GM21717 (cell line): ENCODE results near the gene NBEAL1.
"Not testable (repeated sequence)": the region's sequence is repeated elsewhere in the genome, so short reads cannot be mapped to it uniquely, and the experiment has no call there.

Experiments
- ATAC-seq: cut with Tn5 transposase; IDR thresholded peaks from one replicate; pipeline ENCODE4 v1.9.1; 2021; ENCODE audit warnings: mild to moderate bottlenecking, moderate library complexity; ENCODE audit not compliant: unreplicated experiment

NBEAL1 gene

DNA sequence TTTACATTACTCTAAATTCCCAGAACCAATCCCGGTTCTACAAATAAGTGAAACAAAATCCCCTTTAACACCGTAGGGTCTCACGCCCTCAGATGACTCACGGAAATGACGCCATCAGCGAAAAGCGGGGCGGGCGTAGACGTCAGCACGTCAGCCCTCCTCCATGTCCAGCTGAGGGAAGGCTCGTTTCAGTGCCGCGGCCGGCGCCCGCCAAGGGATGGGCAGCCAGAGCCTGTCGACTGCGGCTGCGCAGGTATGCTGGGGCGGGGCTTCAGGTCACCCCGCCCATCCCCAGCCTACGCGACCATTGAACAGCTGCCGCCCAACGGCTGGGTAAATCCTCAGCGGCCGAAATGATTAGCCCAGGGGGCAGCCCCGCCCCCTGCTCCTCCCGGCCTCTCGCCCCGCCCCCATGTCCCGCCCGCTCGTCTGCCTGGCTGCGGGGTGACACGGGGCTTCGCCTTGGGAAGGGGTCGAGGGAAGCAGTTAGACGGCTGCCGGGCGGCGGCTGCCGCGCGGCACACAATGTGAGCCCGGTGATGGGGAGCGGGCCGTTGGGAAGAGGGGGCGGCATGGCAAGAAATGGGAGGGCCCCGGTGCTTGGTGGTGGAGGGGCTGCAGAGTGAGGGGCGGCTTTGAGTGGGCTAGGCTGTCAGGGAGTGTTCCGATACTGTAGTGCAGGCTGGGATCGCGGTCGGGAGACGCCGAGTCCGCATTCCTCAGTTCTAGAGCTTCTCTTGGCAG, at the start of gene NBEAL1:
Gene NBEAL1 (plus strand): TSS at position 420 of the 744 bp plus-strand sequence. CDS start 1,510 bp downstream, outside the sequence.
- ATAC-seq, result peak; percentile 97

DNA sequence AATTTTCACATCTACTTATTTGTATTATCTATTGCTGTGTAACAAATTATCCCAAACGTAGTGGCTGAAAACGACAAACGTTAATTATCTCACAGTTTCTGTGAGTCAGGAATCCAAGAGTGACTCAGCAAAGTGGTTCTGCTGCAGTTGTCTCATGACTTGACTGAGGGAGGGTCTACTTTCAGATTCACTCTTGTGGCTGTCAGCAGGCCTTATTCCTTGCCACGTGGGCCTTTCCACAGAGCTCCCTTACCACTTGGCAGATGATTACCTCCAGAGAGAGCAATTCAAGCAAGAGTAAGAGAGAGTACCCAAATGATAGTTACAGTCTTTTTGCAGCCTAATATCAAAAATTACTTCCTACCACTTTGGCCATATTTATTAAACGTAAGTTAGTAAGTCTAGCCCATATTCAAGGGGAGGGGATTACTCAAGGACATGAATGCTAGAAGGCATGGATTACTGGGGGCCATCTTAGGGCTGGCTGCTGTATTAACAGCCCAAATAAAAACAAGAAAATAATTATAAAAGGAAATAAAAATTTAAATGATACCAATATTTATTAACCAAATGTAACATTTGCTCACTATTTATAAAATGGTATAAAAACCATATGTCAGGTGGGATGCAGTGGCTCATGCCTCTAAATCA, 48.7 kb upstream of the NBEAL1 start:
- ATAC-seq, result peak; percentile 62

DNA sequence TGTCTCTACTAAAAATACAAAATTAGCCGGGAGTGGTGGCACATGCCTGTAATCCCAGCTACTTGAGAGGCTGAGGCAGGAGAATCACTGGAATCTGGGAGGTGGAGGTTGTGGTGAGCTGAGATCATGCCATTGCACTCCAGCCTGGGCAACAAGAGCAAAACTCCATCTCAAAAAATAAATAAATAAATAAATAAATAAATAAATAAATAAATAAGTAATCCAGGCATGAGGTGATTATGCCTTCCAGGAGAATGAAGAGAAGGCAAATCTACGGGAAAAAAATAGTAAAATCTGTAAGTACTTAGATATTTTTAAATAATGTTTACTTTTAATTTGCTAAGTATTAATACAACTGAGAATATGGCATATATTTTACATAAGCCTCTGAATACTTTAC, 45.3 kb upstream of the NBEAL1 start:
- ATAC-seq, result not testable (repeated sequence)

DNA sequence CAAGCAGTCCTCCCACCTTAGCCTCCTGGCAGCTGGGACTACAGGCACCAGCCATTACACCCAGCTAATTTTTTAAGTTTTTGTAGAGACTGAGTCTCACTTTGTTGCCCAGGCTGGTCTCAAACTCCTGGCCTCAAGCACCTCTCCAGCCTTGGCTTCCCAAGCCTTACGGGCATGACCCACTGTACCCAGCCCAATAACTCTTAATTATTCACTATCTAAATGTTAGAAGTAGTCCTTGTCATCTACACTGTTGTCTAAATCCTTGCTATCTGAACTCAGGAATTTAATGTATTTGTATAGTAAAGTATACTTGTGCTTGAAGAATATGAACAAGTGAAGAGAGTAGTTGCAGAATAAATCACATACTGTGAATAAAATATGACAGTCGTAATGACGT, 37.9 kb upstream of the NBEAL1 start:
- no peak for ATAC-seq

DNA sequence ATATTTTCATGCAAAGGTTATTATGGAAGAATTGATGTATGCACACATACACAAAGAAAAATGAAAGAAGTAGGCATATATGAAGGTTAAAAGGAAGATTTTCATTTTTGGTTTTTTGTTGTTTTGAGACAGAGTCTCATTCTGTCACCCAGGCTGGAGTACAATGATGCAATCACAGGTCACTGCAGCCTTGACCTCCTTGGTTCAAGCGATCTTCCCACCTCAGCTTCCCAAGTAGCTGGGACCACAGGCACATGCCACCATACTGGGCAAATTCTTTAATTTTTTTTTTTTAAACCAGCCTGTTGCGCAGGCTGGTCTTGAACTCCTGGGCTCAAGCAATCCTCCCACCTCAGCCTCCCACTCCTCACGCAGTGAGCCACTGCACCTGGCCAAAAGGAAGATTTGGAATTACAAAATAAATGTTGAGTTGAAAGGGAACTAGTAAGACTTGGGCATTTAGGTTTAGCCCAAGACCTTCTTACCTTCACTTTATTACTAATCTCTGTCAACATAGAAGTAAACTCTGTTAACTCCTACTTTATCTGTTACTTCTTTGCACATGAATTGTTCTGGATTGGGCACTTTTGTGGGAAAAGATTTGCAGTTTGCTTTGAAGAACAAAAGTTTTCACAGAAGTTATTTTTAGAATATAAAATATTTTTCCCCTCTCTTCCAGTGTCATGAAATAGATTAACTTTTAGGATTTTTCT, 31.7 kb upstream of the NBEAL1 start:
- no peak for ATAC-seq

DNA sequence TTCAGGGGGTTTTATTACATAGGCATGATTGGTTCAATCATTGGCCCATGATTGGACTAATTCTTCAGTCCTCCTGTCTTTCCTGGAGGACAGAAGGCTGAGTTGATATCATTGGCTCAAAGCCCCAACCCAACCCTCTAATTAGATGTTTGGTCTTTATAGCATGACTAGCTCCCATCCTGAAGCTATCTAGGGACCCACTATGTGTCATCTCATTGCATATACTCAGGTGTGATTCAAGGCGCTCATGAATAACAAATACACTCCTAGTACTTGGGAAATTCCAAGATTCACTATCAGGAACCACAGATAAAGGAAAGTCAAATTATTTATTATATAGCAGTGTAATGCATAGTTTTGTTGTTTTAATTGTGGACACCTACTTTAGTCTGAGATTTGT, 24.9 kb upstream of the NBEAL1 start:
- no peak for ATAC-seq

DNA sequence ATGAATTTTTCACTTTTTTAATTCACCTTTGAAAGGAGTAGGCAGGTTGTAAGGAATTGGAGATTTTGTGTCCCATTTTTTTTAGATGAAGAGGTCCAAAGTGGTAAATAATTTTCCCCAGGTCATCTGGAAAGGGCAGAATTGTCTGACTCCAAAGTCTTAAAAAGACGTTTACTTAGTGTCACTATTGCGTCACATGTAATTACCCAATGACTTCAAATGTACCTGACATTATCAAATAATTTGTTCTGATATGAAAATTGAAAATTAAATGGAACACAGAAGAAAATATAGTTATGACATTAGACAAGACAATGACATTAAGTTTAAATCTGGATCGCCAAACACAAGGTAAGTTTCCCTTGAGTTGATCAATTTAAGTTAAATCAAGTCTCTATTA, 24.2 kb upstream of the NBEAL1 start:
- no peak for ATAC-seq

DNA sequence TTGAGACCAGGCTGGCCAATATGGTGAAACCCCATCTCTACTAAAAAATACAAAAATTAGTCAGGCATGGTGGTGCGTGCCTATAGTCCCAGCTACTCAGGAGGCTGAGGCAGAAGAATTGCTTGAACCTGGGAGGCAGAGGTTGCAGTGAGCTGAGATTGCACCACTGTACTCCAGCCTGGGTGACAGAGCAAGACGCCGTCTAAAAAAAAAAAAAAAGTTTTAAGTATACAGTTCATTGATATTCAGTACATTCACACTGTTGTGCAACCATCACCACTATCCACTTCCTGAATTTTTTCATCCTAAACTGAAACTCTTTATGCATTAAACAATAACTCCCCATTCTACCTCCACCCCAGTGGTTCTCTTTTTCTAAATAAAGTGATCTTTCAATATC, 17.6 kb upstream of the NBEAL1 start:
- ATAC-seq, result not testable (repeated sequence)

DNA sequence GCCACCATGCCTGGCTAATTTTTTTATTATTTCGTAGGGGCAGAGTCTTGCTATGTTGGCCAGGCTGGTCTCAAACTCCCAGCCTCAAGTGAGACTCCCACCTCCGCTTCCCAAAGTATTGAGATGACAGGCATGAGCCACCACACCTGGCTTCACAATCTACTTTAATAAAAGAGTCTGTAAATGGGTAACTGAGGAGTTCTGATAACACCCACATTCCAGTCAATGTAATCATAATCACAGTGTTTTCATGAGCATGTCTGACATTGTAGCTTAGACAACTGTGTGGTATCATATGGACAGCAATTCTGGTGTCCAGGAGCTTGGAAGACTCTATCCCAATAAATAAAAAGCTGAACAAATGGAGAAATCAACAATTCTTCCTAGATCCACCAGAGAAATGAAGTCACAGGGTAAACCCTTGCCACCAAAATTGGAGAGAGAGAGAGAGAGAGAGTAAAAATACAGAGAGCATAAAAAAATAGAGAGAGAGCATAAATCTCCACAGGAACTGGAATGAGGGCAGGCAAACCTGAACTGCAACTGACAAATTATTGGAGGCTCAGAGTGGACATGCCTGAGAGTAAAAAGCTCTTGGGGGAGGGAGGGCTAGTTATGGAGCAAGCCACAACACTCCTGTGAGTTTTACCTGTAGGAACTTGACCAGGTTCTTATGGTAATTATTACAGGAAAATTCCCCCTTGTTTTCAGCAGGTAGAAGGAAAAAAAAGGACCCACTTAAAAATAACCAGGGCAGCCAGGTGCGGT, 12.4 kb upstream of the NBEAL1 start:
- no peak for ATAC-seq

DNA sequence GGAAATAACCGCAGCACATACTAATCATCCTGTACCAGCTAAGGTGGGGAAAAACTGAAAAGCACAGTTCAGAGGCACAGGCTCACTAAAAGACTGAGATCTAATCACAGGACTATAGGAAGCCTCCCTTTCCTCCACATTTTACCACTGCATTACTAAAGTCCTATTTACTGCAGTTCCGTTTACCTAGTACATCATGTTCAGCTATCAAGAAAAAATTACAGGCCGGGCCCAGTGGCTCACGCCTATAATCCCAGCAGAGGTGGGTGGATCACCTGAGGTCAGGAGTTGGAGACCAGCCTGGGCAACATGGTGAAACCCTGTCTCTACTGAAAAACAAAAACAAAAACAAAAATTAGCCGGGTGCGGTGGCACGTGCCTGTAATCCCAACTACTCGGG, 11.0 kb upstream of the NBEAL1 start:
- ATAC-seq, result no peak

DNA sequence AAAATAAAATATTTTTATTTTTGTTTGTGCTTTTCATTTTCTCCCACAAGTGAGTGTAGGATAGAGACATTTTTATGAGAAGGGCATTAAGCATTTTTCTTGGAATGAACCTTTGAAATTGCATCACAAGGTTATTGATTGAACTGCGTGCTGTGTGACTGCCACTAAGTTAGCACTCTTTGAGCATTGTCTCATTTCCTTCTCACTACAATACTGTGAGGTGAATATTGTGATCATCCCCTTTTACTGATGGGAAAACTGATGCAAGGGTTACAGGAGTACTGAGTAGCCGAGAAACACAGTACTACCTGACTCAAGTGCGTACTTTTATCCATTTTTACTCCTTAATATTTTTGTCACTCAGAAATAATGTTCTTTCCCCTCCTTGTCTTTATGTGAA, 2.0 kb downstream of the NBEAL1 start:
- ATAC-seq, result no peak

DNA sequence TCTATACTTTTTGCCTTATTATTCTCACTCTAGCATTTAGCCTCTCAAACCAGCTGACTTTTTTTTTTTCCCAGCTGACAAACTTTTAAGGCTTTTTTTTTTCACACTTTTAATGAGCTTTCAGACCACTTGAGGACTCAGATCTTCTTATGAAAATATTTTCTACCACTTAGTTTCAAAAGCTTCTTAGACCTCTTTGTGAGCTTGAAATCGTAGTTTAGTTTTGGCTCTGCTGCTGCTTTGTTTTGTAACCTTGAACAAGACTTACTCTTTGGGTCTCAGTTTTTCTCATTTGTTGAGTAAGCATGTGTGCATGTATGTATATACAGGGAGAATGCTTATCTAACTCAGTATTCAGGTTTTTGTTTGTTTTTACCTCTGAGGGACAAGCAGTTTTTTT, 3.5 kb downstream of the NBEAL1 start:
- no peak for ATAC-seq

DNA sequence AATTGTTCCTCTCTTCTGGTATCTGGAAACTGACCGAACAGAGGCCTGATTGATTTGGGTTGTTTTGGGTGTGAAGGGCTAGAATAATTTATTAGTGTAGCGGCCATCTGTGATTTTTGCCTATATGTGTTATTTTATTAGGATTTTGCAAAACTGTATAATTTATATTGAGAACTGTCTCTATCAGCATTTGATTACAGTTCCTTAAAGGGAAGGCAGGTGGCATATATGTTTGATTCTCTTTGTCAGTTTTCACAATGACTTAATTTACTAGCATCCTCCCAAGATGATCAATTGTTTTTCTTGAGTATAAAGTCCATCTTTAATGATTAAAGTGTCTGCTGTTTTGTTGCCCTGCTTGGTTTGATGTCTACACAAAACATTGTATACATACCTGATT, 4.5 kb downstream of the NBEAL1 start:
- no peak for ATAC-seq

DNA sequence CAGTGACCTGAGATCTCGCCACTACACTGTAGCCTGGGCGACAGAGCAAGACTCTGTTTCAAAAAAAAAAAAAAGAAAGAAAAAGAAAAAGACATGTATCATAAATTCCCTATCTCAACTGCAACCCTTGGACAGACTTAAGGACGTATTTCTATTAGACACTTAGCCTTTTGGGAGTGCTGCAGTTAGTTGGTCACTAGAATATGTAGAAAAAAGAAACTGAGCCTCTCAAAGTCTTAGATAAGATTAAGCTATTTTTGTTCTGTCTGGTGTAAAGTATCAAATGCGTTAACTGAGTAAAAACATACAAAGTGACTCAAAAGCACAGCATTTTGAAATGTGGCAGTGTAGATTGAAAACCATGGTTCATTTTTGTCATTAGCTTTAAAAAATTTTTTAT, 7.3 kb downstream of the NBEAL1 start:
- no peak for ATAC-seq

DNA sequence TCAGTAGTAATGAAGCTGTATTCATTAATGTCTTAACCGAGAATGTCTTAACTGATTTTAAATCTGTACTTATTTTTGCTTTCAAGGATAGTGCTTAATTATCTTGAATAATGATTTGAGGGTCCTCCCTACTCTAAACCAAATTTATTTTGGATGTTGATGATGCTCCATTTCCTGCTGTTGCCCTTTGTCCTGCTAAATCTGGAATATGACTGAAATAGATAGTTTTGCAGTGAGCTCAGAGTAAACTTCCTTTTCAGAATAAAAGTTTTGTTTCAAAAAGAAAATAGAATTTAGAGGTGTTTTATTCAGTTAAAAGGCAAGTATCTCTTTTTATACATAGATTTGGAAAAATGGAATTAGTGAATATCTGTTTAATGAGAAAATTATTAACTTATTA, 8.1 kb downstream of the NBEAL1 start:
- no peak for ATAC-seq

DNA sequence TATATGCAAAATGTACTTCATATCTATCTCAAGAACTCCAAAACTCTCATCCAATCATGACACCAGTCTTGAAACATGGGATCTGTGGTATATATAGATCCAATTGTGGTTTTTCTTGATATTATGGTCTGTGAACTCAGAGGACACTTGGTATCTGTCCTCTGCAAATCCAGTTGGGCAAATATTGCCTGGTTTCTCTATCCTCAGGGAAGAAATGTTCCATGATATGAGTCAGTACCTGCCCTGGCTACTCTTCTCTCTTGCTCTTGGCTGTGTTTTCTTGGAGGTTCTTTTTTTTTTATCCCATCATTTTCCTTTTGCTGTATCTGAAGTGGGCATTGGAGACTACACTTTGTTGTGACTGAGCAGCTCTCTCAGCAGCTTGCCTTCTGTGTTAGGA, 10.9 kb downstream of the NBEAL1 start:
- no peak for ATAC-seq

DNA sequence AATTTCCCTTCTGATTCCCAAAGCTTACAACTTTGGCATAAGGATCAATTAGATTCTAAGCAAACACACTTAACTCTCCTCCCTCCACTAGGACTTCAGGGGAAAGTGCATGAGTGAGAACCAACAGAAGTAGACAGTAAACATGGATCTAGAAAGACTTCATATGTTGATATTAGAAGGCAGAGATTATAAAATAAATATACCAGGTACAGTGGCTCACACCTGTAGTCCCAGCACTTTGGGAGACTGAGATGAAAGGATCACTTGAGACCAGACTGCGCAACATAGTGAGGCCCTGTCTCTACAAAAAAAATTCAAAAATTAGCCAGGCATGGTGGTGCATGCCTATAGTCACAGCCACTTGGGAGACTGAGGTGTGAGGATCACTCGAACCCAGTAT, 15.9 kb downstream of the NBEAL1 start:
- no peak for ATAC-seq

DNA sequence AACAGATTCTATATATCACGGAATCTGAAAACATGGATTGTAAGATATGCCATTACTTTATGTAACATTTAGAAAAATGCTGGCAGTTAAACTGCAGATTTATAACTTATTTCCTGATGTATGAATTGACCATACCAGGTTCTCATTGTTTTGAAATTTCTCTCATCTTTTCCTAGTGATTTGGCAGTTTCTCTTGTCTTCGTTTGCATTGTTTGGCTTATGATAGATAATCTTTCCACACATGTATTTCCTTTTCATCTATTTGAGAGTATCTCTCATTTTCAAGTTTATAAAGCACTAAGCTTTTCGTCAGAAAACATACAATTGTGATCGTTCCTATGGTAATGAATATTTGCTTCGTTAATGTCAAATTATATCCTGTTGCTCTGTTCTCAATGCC, 16.3 kb downstream of the NBEAL1 start:
- no peak for ATAC-seq

DNA sequence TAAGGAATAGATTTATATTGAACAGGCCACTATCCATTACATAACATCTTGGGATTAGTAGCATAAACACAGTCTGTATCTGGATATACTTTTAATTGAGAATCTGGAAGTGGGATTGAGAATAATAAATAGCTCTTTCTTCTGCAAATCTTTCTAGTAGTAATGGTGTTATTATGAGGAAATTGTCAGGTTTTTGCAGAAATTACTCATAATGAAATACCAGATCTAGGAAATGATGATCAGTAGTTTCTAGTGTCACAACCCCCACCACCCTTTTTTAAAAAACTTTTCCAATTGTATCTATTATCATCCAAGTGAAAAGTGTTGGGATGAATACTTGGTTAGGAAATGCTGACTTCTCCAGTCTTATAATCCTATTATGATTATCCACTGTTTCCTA, 18.7 kb downstream of the NBEAL1 start:
- ATAC-seq, result no peak

DNA sequence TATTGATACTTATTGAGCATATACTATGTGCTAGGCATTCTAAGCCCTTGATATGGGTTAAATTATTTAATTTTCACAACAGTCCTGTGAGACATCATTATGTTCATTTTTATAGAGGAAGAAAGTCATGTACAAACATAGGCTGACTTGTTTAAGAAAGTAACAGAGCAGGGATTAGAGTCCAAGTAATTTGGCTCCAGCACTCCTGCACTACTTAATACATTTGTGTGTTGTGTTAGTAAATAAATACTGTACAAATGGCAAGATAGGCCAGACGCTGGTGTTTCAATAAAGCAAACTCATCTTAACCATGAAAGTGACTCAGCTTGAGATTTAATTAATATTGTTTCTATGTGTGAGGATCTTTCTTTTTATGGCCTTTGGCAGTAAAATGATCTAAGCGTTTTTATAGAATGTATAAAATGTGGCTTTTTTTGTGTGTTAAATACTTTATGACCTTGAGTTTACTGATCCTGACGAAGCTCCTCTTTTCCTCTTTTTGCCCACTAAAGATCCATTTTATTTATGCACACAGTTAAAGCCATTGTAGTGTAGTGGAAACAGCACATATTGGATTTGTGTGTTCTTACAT, 21.3 kb downstream of the NBEAL1 start:
- no peak for ATAC-seq

DNA sequence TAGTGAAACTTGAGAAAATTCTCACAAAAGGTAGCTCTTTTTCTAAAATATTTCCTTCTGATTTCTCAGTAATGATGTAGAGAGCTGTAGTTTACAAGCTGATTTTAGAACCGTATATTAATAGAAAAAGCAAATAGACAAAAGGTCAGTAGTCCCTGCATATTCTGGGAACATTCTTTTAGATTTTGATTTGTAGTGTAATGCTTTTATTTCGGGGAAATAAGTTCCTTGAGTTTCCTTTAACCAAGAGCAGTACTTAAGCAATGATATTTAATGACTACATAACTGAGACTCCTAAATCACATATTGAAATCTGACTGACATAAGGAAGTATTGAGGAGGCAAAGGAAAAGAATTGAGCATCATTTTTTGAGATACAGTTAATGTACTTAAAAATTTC, 22.4 kb downstream of the NBEAL1 start:
- ATAC-seq, result no peak
